Measurements from ENCODE around the gene SLC43A3.

SLC43A3 gene

GRCh38 chr11:57359896-57360690, 66.8 kb downstream of the SLC43A3 start:
- no peak for DNase-seq (ENCODE audit: low read depth in 3 of 3, low spot score in 1 of 3)

- DNase-seq (ENCODE audit: low read depth in 3 of 3, low spot score in 1 of 3): no peak
These were observed 67.5 kb downstream of the SLC43A3 start for GRCh38 chr11:57359396-57359795.

GRCh38 chr11:57358991-57359390, 67.9 kb downstream of the SLC43A3 start:
- no peak for DNase-seq (ENCODE audit: low read depth in 3 of 3, low spot score in 1 of 3)

- no peak for DNase-seq (ENCODE audit: low read depth in 3 of 3, low spot score in 1 of 3)
These were observed 68.4 kb downstream of the SLC43A3 start for GRCh38 chr11:57358543-57358961.

GRCh38 chr11:57357856-57358255, 69.1 kb downstream of the SLC43A3 start:
- no peak for DNase-seq (ENCODE audit: low read depth in 3 of 3, low spot score in 1 of 3)

GRCh38 chr11:57357310-57357709, 69.6 kb downstream of the SLC43A3 start:
- DNase-seq (ENCODE audit: low read depth in 3 of 3, low spot score in 1 of 3): no peak
